HepG2 (cell line): ENCODE measurements around the gene RHBDL1. TPM values are rescaled to one million over a fixed set of nuclear protein-coding genes. Genes with fewer than 3 reads are reported as not detected.

Source experiments
- ATAC-seq: fragments of 200-7000 bp; cut with Tn5 transposase; 3 replicates; pipeline ENCODE4 v1.9.1; 2020; ENCODE audit warnings: mild to moderate bottlenecking, moderate library complexity
- BruUV-seq: library from RNA; stranded (reverse); fragments of 400-500 nt; replicated peaks from 2 replicates; lab custom pipeline; 2021; lab: Mats Ljungman, UMichigan
- CTCF ChIA-PET: fragments of 300-600 bp; formaldehyde crosslinking; extraction: SDS; loops from one replicate; lab custom pipeline; 2021; ENCODE audit warnings: low total read pairs, inconsistent platforms, low intra/inter-chr PET ratio; lab: Yijun Ruan, JAX
- POLR2A ChIA-PET: fragments of 350-600 bp; sonication (Branson Sonifier 250); formaldehyde crosslinking; loops from one replicate; lab custom pipeline; 2020; ENCODE audit warnings: antibody characterized with exemption, inconsistent platforms; lab: Yijun Ruan, JAX
- DNase-seq: peaks from one replicate; pipeline ENCODE4 v3.0.0-alpha.2; 2015; ENCODE audit warnings: low spot score
- FAIRE-seq: peaks from 3 replicates; lab custom pipeline; 2011; peaks lifted over from hg19 to GRCh38; lab: Jason Lieb, UNC
- H2AFZ ChIP-seq: one replicate; pipeline ENCODE4 v1.6.1; 2011; ENCODE audit warnings: low read length, inconsistent platforms
- H3K27ac ChIP-seq: fragments of 300-600 bp; 3 replicates; pipeline ENCODE4 v1.8.0; 2011; ENCODE audit warnings: mixed run types, mild to moderate bottlenecking, mixed read lengths, low read length, inconsistent platforms; ENCODE audit not compliant: insufficient read depth; ENCODE audit errors: extremely low read length
- H3K27me3 ChIP-seq, 2 experiments: fragments of 200-600 bp in 1 of 2; 2 replicates in 1 of 2; 3 replicates in 1 of 2; pipeline versions ENCODE4 v1.6.0 to v1.8.0; 2011; ENCODE audit warnings: low read length in 2 of 2, mild to moderate bottlenecking in 2 of 2, moderate library complexity in 2 of 2, inconsistent platforms in 1 of 2; ENCODE audit not compliant: insufficient read depth in 2 of 2, control insufficient read depth in 1 of 2
- H3K36me3 ChIP-seq, 2 experiments: fragments of 200-600 bp in 1 of 2; replicated peaks in 1 of 2; 2 replicates in 1 of 2; 3 replicates in 1 of 2; pipeline versions ENCODE4 v1.5.1 to v1.8.0; 2011; ENCODE audit warnings: low read length in 2 of 2, inconsistent platforms in 1 of 2; ENCODE audit not compliant: insufficient read depth in 2 of 2, control insufficient read depth in 1 of 2
- H3K4me1 ChIP-seq: 2 replicates; pipeline ENCODE4 v1.5.1; 2012; ENCODE audit warnings: low read length, inconsistent platforms; ENCODE audit not compliant: insufficient read depth
- H3K4me2 ChIP-seq: 2 replicates; pipeline ENCODE4 v1.6.0; 2011; ENCODE audit warnings: low read depth, low read length, inconsistent platforms
- H3K4me3 ChIP-seq, 3 experiments: fragments of 200-600 bp in 1 of 3; sonication (generic), shearing (Covaris generic) in 1 of 3; replicated peaks in 1 of 3; 2 replicates each; pipeline ENCODE4 v1.5.1; 2011 to 2016; ENCODE audit warnings: low read length in 3 of 3, inconsistent platforms in 2 of 3, low read depth in 2 of 3, mild to moderate bottlenecking in 2 of 3, control low read depth in 1 of 3, mixed read lengths in 1 of 3; ENCODE audit not compliant: insufficient read depth in 1 of 3
- H3K79me2 ChIP-seq: one replicate; pipeline ENCODE4 v1.6.1; 2011; ENCODE audit warnings: low read length, inconsistent platforms; ENCODE audit not compliant: insufficient read depth
- H3K9ac ChIP-seq: 2 replicates; pipeline ENCODE4 v1.6.0; 2011; ENCODE audit warnings: mild to moderate bottlenecking, low read depth, low read length, inconsistent platforms; ENCODE audit not compliant: insufficient read depth
- H3K9me3 ChIP-seq: 2 replicates; pipeline ENCODE4 v1.5.1; 2012; ENCODE audit warnings: mild to moderate bottlenecking, low read length
- H4K20me1 ChIP-seq: 2 replicates; pipeline ENCODE4 v1.6.0; 2011; ENCODE audit warnings: inconsistent platforms, mild to moderate bottlenecking, low read length, moderate library complexity; ENCODE audit not compliant: insufficient read depth
- AGO2 ChIP-seq: fragments of 200-400 bp; formaldehyde crosslinking; optimal IDR thresholded peaks from 2 replicates; pipeline ENCODE3; 2017; ENCODE audit warnings: mild to moderate bottlenecking, low read depth, low read length, moderate library complexity
- HNF4G ChIP-seq, 2 experiments: sonication (generic) in 1 of 2; formaldehyde crosslinking in 1 of 2; IDR thresholded peaks; 2 replicates each; pipeline versions ENCODE4 v1.4.0 to v1.6.1; 2011 to 2020; ENCODE audit warnings: borderline replicate concordance in 2 of 2, low read depth in 2 of 2, mild to moderate bottlenecking in 2 of 2, low read length in 1 of 2, missing genetic modification reagents in 1 of 2, moderate library complexity in 1 of 2
- HOXA7 ChIP-seq: sonication (generic); formaldehyde crosslinking; IDR thresholded peaks from 2 replicates; pipeline ENCODE4 v1.8.1; 2022; ENCODE audit warnings: mild to moderate bottlenecking, missing genetic modification reagents, moderate library complexity
- KDM5B ChIP-seq: sonication (generic); formaldehyde crosslinking; IDR thresholded peaks from 2 replicates; pipeline ENCODE4 v1.4.0; 2020; ENCODE audit warnings: missing genetic modification reagents, mild to moderate bottlenecking, borderline replicate concordance
- NONO ChIP-seq, 2 experiments: fragments of 450-650 bp in 1 of 2; sonication (generic) in 1 of 2; formaldehyde crosslinking in 1 of 2; IDR thresholded peaks in 1 of 2; conservative IDR thresholded peaks in 1 of 2; 2 replicates each; pipeline versions ENCODE4 v1.6.1 to v1.8.0; 2017 to 2022; ENCODE audit warnings: mild to moderate bottlenecking in 1 of 2, missing genetic modification reagents in 1 of 2, moderate library complexity in 1 of 2
- POLR2AphosphoS5 ChIP-seq: IDR thresholded peaks from 2 replicates; pipeline ENCODE4 v1.6.1; 2012; ENCODE audit warnings: low read depth, low read length
- RBAK ChIP-seq: sonication (generic); formaldehyde crosslinking; IDR thresholded peaks from 2 replicates; pipeline ENCODE4 v1.5.1; 2020; ENCODE audit warnings: mild to moderate bottlenecking, missing genetic modification reagents
- RBFOX2 ChIP-seq: fragments of 200-400 bp; formaldehyde crosslinking; IDR thresholded peaks from 2 replicates; pipeline ENCODE4 v1.6.1; 2017; ENCODE audit warnings: low read depth, mild to moderate bottlenecking, low read length
- SRSF1 ChIP-seq: fragments of 200-400 bp; formaldehyde crosslinking; optimal IDR thresholded peaks from 2 replicates; pipeline ENCODE3; 2017; ENCODE audit warnings: mild to moderate bottlenecking, low read depth, low read length, moderate library complexity
- ZMYM3 ChIP-seq: sonication (generic); formaldehyde crosslinking; IDR thresholded peaks from 2 replicates; pipeline ENCODE4 v1.5.1; 2020; ENCODE audit warnings: mild to moderate bottlenecking, missing genetic modification reagents
- WGBS: methylation state at CpG from one replicate; pipeline ENCODE4 v1.1.6; 2017; ENCODE audit warnings: low lambda C conversion rate; 5-methylcytosine and 5-hydroxymethylcytosine counted together
- in situ Hi-C: cut with HindIII; loops from 2 replicates; pipeline ENCODE4 v1.10.0; 2017; ENCODE audit warnings: low pct_unique_long_range_greater_than_20kb; ENCODE audit not compliant: extremely low pct_ligation_motif_present
- intact Hi-C: fragments of 100-400 bp; cut with micrococcal nuclease; formaldehyde crosslinking; loops from one replicate; pipeline ENCODE4 v1.10.0; 2022; ENCODE audit not compliant: unreplicated experiment
- polyA plus RNA-seq, 8 experiments: library from polyadenylated mRNA; depleted of rRNA in 3 of 8; stranded (reverse) in 7 of 8; unstranded in 1 of 8; fragments of >200 nt; fragmentation: Illumina TruSeq in 4 of 8; extraction: Trizol in 4 of 8; gene quantifications; 2 replicates each; pipeline versions ENCODE4 v1.2.1 to v1.2.3, GENCODE V29; 2011 to 2016; ENCODE audit warnings: low read depth in 4 of 8, missing spikeins in 1 of 8, mixed read lengths in 1 of 8; ENCODE audit not compliant: insufficient read depth in 1 of 8
- total RNA-seq, 5 experiments: library from RNA; depleted of rRNA; stranded (reverse); fragments of >200 nt; fragmentation: Illumina TruSeq; extraction: Trizol; gene quantifications; 2 replicates each; pipeline ENCODE4 v1.2.3, GENCODE V29; 2016; ENCODE audit warnings: low read depth in 1 of 5
- TF ChIP-seq, protein P1 (sequence below): sonication (generic); formaldehyde crosslinking; IDR thresholded peaks from 2 replicates; pipeline ENCODE4 v1.4.0; 2020; ENCODE audit warnings: missing genetic modification reagents, borderline replicate concordance
- TF ChIP-seq, protein P2 (sequence below): sonication (generic); formaldehyde crosslinking; IDR thresholded peaks from 2 replicates; pipeline ENCODE4 v1.9.0; 2021; ENCODE audit warnings: mild to moderate bottlenecking, missing genetic modification reagents

The RHBDL1 gene
- total and polyA plus RNA-seq, 2 of the 13 experiments (the other 11 are each of a cell fraction or from before 2014, with no cell fraction given): 1.8 to 3.8 TPM

DNA sequence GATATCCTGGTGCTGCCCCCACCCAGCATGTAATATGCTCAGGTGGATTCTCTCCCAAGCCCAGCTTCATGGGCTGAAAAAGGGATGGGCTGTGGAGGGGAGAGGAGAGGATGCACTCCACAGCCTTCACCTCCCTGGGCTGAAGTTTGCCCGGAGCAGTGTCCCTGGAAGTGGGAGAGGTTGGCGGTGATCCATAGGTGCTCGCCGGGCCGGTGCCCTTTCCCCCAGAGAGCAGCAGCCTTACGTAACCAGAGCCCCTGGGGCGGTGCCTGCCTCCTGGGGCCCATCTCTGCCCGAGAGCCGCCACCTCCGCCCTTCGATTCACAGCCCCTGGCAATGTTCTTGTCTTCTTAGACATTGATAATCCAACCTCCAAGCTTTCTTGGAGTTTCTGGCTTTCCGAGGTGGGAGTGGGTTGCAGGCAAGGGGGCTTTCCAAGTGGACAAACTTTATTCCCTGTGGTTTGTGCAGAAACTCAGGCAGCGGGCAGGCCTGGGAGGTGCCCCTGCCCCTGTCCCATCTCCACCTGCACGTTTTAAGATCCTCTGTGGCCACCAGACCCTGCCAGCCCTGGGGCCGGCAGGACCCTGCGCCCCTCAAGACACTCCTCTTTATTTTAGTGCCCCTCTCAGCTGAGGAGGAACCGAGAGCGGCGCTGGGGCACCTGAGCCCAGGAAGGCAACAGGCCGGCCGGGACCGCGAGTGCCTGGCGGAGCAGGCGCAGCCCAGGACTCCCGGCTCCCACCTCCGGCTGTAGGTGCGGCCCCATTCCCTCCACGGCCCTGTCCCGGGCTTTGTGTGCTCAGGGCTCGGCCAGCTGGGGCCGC lies 29.4 kb upstream of the RHBDL1 start (continued):
- TF ChIP-seq, protein P1, sequence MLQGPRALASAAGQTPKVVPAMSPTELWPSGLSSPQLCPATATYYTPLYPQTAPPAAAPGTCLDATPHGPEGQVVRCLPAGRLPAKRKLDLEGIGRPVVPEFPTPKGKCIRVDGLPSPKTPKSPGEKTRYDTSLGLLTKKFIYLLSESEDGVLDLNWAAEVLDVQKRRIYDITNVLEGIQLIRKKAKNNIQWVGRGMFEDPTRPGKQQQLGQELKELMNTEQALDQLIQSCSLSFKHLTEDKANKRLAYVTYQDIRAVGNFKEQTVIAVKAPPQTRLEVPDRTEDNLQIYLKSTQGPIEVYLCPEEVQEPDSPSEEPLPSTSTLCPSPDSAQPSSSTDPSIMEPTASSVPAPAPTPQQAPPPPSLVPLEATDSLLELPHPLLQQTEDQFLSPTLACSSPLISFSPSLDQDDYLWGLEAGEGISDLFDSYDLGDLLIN (CRISPR knock-in tag): no peak

DNA sequence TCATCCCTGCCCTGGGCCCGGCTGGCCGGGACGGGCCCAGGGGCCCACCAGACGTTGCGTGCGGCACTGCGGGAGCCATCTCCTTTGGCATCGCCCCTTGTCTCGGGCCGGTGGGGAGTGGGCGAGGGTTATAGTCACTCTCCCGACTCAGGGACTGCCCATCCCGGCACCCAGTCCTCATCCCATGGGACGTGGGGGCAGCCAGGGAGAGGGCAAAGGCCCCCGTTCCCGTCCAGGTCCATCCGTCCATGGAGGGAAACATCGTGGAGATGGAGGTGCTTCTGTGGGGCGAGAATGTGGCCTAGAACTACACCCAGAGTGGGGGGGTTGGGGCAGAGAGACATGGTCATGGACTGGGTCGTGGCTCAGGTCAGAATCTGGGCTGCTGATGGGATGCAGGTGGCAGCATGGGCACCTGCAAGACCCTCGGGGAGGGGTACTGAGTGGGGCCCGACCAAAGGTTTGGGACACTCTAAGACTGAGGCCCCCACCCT lies 28.7 kb upstream of the RHBDL1 start:
- Histone ChIP-seq H3K4me2 (no peak overlapping the region), H3K9me3 (no peaks in the 10 kb centered on the region), H2AFZ (no peak overlapping the region), H3K36me3 (no peaks in the 10 kb centered on the region), H4K20me1 (peaks cover 4% of the 10 kb centered on the region; the same call in 1 of the 2 replicates), H3K9ac (no peak overlapping the region), H3K27ac (peak overlapping the region; percentile 62), H3K4me3 (no peak overlapping the region), H3K4me1 (peaks cover 76% of the 10 kb centered on the region), H3K27me3 (no peaks in the 10 kb centered on the region), H3K79me2 (peaks cover 31% of the 10 kb centered on the region)
- intact Hi-C loops: loop anchor here (10.0 kb wide), 1 partner anchor 62 kb away; no protein-coding TSS in a partner anchor
- 94% methylated on average over 9 of the region's 22 CpGs for WGBS
- CTCF ChIA-PET: no interaction called here
- DNase-seq: no peak
- FAIRE-seq: no peak
- in situ Hi-C loops: no loop called here
- ATAC-seq: no peak
- POLR2A ChIA-PET: interaction anchor here (1.8 kb wide), 1 partner anchor 33 kb away, joined by 15 read pairs; the partner anchor contains the start of gene STUB1
- no TSS peak for BruUV-seq
- TF ChIP-seq ZMYM3 (CRISPR knock-in tag): no peak
- TF ChIP-seq, protein P2, sequence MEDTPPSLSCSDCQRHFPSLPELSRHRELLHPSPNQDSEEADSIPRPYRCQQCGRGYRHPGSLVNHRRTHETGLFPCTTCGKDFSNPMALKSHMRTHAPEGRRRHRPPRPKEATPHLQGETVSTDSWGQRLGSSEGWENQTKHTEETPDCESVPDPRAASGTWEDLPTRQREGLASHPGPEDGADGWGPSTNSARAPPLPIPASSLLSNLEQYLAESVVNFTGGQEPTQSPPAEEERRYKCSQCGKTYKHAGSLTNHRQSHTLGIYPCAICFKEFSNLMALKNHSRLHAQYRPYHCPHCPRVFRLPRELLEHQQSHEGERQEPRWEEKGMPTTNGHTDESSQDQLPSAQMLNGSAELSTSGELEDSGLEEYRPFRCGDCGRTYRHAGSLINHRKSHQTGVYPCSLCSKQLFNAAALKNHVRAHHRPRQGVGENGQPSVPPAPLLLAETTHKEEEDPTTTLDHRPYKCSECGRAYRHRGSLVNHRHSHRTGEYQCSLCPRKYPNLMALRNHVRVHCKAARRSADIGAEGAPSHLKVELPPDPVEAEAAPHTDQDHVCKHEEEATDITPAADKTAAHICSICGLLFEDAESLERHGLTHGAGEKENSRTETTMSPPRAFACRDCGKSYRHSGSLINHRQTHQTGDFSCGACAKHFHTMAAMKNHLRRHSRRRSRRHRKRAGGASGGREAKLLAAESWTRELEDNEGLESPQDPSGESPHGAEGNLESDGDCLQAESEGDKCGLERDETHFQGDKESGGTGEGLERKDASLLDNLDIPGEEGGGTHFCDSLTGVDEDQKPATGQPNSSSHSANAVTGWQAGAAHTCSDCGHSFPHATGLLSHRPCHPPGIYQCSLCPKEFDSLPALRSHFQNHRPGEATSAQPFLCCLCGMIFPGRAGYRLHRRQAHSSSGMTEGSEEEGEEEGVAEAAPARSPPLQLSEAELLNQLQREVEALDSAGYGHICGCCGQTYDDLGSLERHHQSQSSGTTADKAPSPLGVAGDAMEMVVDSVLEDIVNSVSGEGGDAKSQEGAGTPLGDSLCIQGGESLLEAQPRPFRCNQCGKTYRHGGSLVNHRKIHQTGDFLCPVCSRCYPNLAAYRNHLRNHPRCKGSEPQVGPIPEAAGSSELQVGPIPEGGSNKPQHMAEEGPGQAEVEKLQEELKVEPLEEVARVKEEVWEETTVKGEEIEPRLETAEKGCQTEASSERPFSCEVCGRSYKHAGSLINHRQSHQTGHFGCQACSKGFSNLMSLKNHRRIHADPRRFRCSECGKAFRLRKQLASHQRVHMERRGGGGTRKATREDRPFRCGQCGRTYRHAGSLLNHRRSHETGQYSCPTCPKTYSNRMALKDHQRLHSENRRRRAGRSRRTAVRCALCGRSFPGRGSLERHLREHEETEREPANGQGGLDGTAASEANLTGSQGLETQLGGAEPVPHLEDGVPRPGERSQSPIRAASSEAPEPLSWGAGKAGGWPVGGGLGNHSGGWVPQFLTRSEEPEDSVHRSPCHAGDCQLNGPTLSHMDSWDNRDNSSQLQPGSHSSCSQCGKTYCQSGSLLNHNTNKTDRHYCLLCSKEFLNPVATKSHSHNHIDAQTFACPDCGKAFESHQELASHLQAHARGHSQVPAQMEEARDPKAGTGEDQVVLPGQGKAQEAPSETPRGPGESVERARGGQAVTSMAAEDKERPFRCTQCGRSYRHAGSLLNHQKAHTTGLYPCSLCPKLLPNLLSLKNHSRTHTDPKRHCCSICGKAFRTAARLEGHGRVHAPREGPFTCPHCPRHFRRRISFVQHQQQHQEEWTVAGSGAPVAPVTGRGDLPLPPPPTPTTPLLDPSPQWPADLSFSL (CRISPR knock-in tag): no peak
- peak; percentile 29; the same call in 1 of the 2 replicates for TF ChIP-seq RBFOX2
- TF ChIP-seq SRSF1: peak; percentile 5
- TF ChIP-seq KDM5B: 0 out of 2 replicates have a peak, but pooled peaks have one; percentile 12
- TF ChIP-seq AGO2: peak; percentile 87
- TF ChIP-seq RBAK: no peak
- no peak for TF ChIP-seq NONO (IDR thresholded peaks at IDR 0.05)
- no peak for TF ChIP-seq NONO (CRISPR knock-in tag; conservative IDR thresholded peaks at IDR 0.05)
- TF ChIP-seq POLR2AphosphoS5: peak; percentile 38; the same call in 1 of the 2 replicates
- TF ChIP-seq HOXA7: peak; percentile 61; the same call in 1 of the 2 replicates
- TF ChIP-seq HNF4G (IDR thresholded peaks at IDR 0.05; ENCODE audit: borderline replicate concordance, low read depth, low read length): no peak
- TF ChIP-seq HNF4G (CRISPR knock-in tag; IDR thresholded peaks at IDR 0.05; ENCODE audit: borderline replicate concordance, low read depth): no peak
